PC-9 (cell line): Measurements from ENCODE around the gene NTM. TPM values are rescaled to one million over a fixed set of nuclear protein-coding genes. Genes with fewer than 3 reads are reported as not detected.

Experiments
- BruUV-seq: library from RNA; stranded (reverse); fragments of 400-500 nt; replicated peaks from 2 replicates; lab custom pipeline; 2021; lab: Mats Ljungman, UMichigan
- CTCF ChIA-PET: fragments of 300-600 bp; sonication (Branson Sonifier 250); formaldehyde crosslinking; loops from one replicate; lab custom pipeline; 2022; ENCODE audit warnings: antibody characterized with exemption; lab: Charles Lee
- POLR2A ChIA-PET: fragments of 300-600 bp; sonication (Branson Sonifier 250); formaldehyde crosslinking; loops from one replicate; lab custom pipeline; 2022; ENCODE audit warnings: antibody characterized with exemption; ENCODE audit not compliant: unreplicated experiment; lab: Charles Lee
- DNase-seq, 2 experiments: peaks; one replicate each; pipeline versions ENCODE4 v3.0.0 to v3.0.0-alpha.2; 2015 to 2022; ENCODE audit warnings: mixed read lengths in 1 of 2
- H2AFZ ChIP-seq: fragments of 200-600 bp; sonication (generic); 2 replicates; pipeline ENCODE4 v1.8.1; 2017; ENCODE audit warnings: antibody characterized with exemption
- H3F3A ChIP-seq: fragments of 200-600 bp; sonication (generic); 2 replicates; pipeline ENCODE4 v1.8.1; 2017; ENCODE audit warnings: antibody characterized with exemption, mild to moderate bottlenecking, low read depth; ENCODE audit not compliant: insufficient read depth
- H3K27ac ChIP-seq: fragments of 200-600 bp; sonication (generic); 2 replicates; pipeline ENCODE4 v1.6.1; 2016; ENCODE audit warnings: mixed run types
- H3K27me3 ChIP-seq: fragments of 200-600 bp; sonication (generic); 2 replicates; pipeline ENCODE4 v1.6.1; 2016; ENCODE audit warnings: low read depth, mixed run types; ENCODE audit not compliant: insufficient read depth
- H3K36me3 ChIP-seq: fragments of 200-600 bp; sonication (generic); 2 replicates; pipeline ENCODE4 v1.6.1; 2016; ENCODE audit warnings: low read depth, mixed run types
- H3K4me1 ChIP-seq: fragments of 200-600 bp; sonication (generic); replicated peaks from 2 replicates; pipeline ENCODE4 v1.6.1; 2016; ENCODE audit warnings: mixed run types; ENCODE audit not compliant: insufficient read depth
- H3K4me2 ChIP-seq: fragments of 200-600 bp; sonication (generic); 2 replicates; pipeline ENCODE4 v1.6.1; 2017; ENCODE audit warnings: mixed run types
- H3K4me3 ChIP-seq: fragments of 200-600 bp; sonication (generic); 2 replicates; pipeline ENCODE4 v1.6.1; 2016; ENCODE audit warnings: mixed run types
- H3K79me2 ChIP-seq: fragments of 200-600 bp; sonication (generic); 2 replicates; pipeline ENCODE4 v1.6.1; 2017; ENCODE audit warnings: low read depth, mixed run types
- H3K9me2 ChIP-seq: fragments of 200-600 bp; sonication (generic); 2 replicates; pipeline ENCODE4 v1.8.1; 2017; ENCODE audit warnings: mild to moderate bottlenecking; ENCODE audit not compliant: insufficient read depth
- H3K9me3 ChIP-seq: fragments of 200-600 bp; sonication (generic); 2 replicates; pipeline ENCODE4 v1.8.1; 2016; ENCODE audit warnings: low read depth; ENCODE audit not compliant: insufficient read depth
- H4K20me1 ChIP-seq: fragments of 200-600 bp; sonication (generic); 2 replicates; pipeline ENCODE4 v1.8.1; 2017; ENCODE audit not compliant: insufficient read depth
- EZH2 ChIP-seq: fragments of 200-600 bp; sonication (generic); IDR thresholded peaks from 2 replicates; pipeline ENCODE4 v1.8.0; 2017; ENCODE audit warnings: antibody characterized with exemption, low read depth
- intact Hi-C: fragments of 100-400 bp; cut with micrococcal nuclease; formaldehyde crosslinking; loops from one replicate; pipeline ENCODE4 v1.10.0; 2022; ENCODE audit not compliant: unreplicated experiment
- total RNA-seq: library from RNA; stranded (reverse); gene quantifications from 2 replicates; pipeline ENCODE4 v1.2.3, GENCODE V29; 2021
- TF ChIP-seq, protein P1 (sequence below): fragments of 200-600 bp; sonication (generic); conservative IDR thresholded peaks from 2 replicates; pipeline ENCODE4 v1.6.1; 2017; ENCODE audit warnings: mixed run types, antibody characterized with exemption, mild to moderate bottlenecking, moderate library complexity

Gene NTM
- total RNA-seq, 1 experiment from 2014 or later = not detected

DNA sequence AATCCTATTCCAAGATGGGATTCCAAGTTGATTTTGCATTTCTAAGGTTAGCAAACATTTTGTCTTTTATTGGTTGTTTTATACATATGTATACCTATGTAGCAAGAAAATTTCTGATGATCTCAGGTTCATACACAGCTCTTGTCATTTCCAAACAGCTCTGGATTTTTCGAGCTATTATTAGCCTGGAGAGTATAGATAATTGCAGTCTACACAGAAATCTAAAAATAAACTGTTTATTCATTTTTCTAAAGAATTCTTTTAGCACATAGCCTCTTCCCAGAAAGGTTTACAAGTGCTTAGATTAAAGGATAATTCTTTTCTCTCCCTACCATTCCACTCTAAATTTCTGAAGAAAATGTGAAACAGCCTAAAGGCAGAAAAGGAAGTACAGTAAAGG, 705.0 kb downstream of the NTM start:
- Histone ChIP-seq H2AFZ (no peak overlapping the region), H3K79me2 (no peaks in the 10 kb centered on the region), H4K20me1 (no peaks in the 10 kb centered on the region), H3F3A (no peaks in the 10 kb centered on the region), H3K27ac (no peak overlapping the region), H3K36me3 (no peaks in the 10 kb centered on the region), H3K27me3 (no peaks in the 10 kb centered on the region), H3K4me3 (no peak overlapping the region), H3K9me2 (no peaks in the 10 kb centered on the region), H3K9me3 (no peaks in the 10 kb centered on the region), H3K4me1 (no peaks in the 10 kb centered on the region), H3K4me2 (no peak overlapping the region)
- no peak for DNase-seq
- TF ChIP-seq EZH2 = no peak
- TF ChIP-seq, protein P1, sequence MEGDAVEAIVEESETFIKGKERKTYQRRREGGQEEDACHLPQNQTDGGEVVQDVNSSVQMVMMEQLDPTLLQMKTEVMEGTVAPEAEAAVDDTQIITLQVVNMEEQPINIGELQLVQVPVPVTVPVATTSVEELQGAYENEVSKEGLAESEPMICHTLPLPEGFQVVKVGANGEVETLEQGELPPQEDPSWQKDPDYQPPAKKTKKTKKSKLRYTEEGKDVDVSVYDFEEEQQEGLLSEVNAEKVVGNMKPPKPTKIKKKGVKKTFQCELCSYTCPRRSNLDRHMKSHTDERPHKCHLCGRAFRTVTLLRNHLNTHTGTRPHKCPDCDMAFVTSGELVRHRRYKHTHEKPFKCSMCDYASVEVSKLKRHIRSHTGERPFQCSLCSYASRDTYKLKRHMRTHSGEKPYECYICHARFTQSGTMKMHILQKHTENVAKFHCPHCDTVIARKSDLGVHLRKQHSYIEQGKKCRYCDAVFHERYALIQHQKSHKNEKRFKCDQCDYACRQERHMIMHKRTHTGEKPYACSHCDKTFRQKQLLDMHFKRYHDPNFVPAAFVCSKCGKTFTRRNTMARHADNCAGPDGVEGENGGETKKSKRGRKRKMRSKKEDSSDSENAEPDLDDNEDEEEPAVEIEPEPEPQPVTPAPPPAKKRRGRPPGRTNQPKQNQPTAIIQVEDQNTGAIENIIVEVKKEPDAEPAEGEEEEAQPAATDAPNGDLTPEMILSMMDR = no peak
- ChIA-PET CTCF (no interaction called here), POLR2A (no interaction called here)
- BruUV-seq = no TSS peak
- intact Hi-C loops = no loop called here

DNA sequence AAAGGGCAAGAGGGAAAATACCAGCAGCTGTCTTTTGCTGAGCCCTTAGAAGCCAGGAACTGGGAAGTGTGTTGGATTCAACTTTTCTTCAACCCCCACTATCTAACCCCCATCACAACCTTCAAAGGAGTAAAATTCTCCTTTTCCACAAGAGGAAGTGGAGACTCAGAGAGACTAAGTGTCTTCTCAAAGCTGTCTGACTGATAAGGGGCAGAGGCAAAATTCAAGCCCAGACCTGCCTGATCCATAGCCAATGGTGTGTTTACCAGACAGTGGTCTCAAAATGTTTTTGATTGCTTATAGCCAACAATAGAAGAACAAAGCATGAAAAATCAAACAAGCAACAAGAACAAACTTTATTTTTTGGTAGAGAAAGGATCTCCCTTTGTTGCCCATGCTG, 707.0 kb downstream of the NTM start:
- H3K9me2 ChIP-seq = no peaks in the 10 kb centered on the region
- no peaks in the 10 kb centered on the region for H3K79me2 ChIP-seq
- H3K27ac ChIP-seq = no peak overlapping the region
- no peaks in the 10 kb centered on the region for H4K20me1 ChIP-seq
- no peak for DNase-seq
- ChIA-PET POLR2A (no interaction called here), CTCF (no interaction called here)
- intact Hi-C loops = no loop called here
- no peaks in the 10 kb centered on the region for H3K27me3 ChIP-seq
- no peak overlapping the region for H2AFZ ChIP-seq
- no peak overlapping the region for H3K4me3 ChIP-seq
- TF ChIP-seq EZH2 = no peak
- TF ChIP-seq, protein P1 = no peak
- no peak overlapping the region for H3K4me2 ChIP-seq
- H3K36me3 ChIP-seq = no peaks in the 10 kb centered on the region
- no peaks in the 10 kb centered on the region for H3F3A ChIP-seq
- H3K4me1 ChIP-seq = no peaks in the 10 kb centered on the region
- BruUV-seq = no TSS peak
- no peaks in the 10 kb centered on the region for H3K9me3 ChIP-seq

DNA sequence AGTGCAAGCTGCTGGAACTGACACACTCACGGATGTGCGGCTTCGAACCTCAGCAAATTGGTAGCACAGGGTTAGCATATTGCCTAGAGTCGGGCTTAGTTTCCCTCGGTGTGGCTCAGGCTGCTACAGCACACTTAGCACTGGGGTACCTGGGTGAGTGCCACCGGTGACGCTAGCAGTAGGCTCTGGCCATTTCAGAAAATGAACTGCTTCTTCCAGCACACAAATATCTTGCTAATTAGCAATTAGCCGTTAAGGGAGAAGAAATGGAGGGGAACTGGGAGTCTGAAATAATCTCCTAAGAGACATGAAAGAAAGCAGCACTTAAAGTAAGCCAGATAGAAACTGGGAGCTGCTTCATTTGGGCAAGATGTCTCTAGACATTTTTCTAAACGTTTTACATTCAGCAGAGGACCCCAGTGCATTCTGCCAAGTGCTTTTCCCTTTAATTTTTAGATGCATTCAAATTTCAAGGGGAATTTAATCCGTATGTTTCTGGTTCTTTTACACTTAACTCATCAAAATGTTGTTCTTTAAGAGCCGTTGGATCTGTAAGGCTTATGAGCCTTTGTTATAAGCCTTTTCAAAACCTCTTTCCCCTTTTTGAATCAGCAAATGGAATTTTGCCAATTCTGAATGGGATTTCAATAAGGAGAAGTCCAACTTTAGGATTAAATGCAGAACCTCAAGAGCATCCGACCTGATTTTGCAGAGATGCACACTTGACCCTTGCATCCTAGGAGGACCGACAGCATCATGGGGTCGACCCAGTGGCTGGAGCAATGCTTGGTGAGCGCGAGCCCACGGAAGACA, 708.1 kb downstream of the NTM start:
- H2AFZ ChIP-seq = no peak overlapping the region
- H3K4me1 ChIP-seq = no peaks in the 10 kb centered on the region
- H3K4me2 ChIP-seq = no peak overlapping the region
- H3K27ac ChIP-seq = no peak overlapping the region
- no peaks in the 10 kb centered on the region for H3K79me2 ChIP-seq
- CTCF ChIA-PET = no interaction called here
- intact Hi-C loops = no loop called here
- TF ChIP-seq, protein P1 = no peak
- H3K4me3 ChIP-seq = no peak overlapping the region
- no peaks in the 10 kb centered on the region for H3K9me2 ChIP-seq
- no peaks in the 10 kb centered on the region for H4K20me1 ChIP-seq
- no peaks in the 10 kb centered on the region for H3K36me3 ChIP-seq
- no peak for DNase-seq
- no peaks in the 10 kb centered on the region for H3K9me3 ChIP-seq
- no peaks in the 10 kb centered on the region for H3F3A ChIP-seq
- BruUV-seq = no TSS peak
- H3K27me3 ChIP-seq = no peaks in the 10 kb centered on the region
- POLR2A ChIA-PET = no interaction called here
